ENCODE results near the gene FBXO47.

GRCh38 chr17:38886643-38887010 lies 80.6 kb downstream of the FBXO47 start:
- TF ChIP-seq CTCF (IDR thresholded peaks at IDR 0.05 in 2 of 3, conservative IDR thresholded peaks at IDR 0.05 in 1 of 3; ENCODE audit: insufficient read depth in 2 of 3, low read depth in 1 of 3, low read length in 3 of 3) (no peak), HCFC1 (IDR thresholded peaks at IDR 0.05; ENCODE audit: low read depth, low read length) (no peak), POLR2AphosphoS5 (IDR thresholded peaks at IDR 0.05; ENCODE audit: control insufficient read depth, insufficient read depth, low read depth, low read length) (no peak), ZC3H11A (IDR thresholded peaks at IDR 0.05; ENCODE audit: low read depth, low read length) (no peak), XRCC5 (IDR thresholded peaks at IDR 0.05; ENCODE audit: low read depth, low read length) (no peak), CCNT2 (IDR thresholded peaks at IDR 0.05; ENCODE audit: borderline replicate concordance, extremely low read depth, insufficient read length, low read depth, low read length) (no peak)

Data from K562 (cell line).